Vagina (tissue), 2 donors: ENCODE data around the gene SBK1. TPM values are rescaled to one million over a fixed set of nuclear protein-coding genes. Genes with fewer than 3 reads are reported as not detected.

ENCODE experiments used
- DNase-seq, 2 donors: peaks; one replicate each; pipeline ENCODE4 v3.0.0-alpha.2; 2017; ENCODE audit errors: extremely low spot score in 2 of 2
- H3K27ac ChIP-seq: fragments of 200-600 bp; sonication (generic); one replicate; pipeline ENCODE4 v1.5.1; 2019
- H3K27me3 ChIP-seq: fragments of 200-600 bp; sonication (generic); one replicate; pipeline ENCODE4 v1.5.1; 2019
- H3K36me3 ChIP-seq, 2 donors: fragments of 200-600 bp; sonication (generic); one replicate each; pipeline ENCODE4 v1.5.1; 2017 to 2019
- H3K4me1 ChIP-seq: fragments of 200-600 bp; sonication (generic); one replicate; pipeline ENCODE4 v1.5.1; 2019
- H3K4me3 ChIP-seq, 2 donors: fragments of 200-600 bp; sonication (generic); 1 replicate in 1 of 2; 2 replicates in 1 of 2; pipeline ENCODE4 v1.5.1; 2016 to 2019
- H3K9me3 ChIP-seq: fragments of 200-600 bp; sonication (generic); one replicate; pipeline ENCODE4 v1.5.1; 2019
- POLR2A ChIP-seq, 2 donors: fragments of 450-650 bp; IDR thresholded peaks; one replicate each; pipeline ENCODE4 v1.6.1; 2017; ENCODE audit warnings: antibody characterized with exemption in 2 of 2, mild to moderate bottlenecking in 2 of 2, moderate library complexity in 2 of 2
- POLR2AphosphoS5 ChIP-seq, 2 donors: sonication (generic); formaldehyde crosslinking; IDR thresholded peaks; one replicate each; pipeline ENCODE4 v1.9.0; 2017; ENCODE audit warnings: antibody characterized with exemption in 2 of 2, mild to moderate bottlenecking in 2 of 2, low read depth in 1 of 2; ENCODE audit not compliant: insufficient read depth in 1 of 2
- intact Hi-C: fragments of 100-400 bp; cut with DNase I; formaldehyde crosslinking; loops from one replicate; pipeline ENCODE4 v1.15.1; 2023
- total RNA-seq: library from RNA; depleted of rRNA; stranded (reverse); fragments of >200 nt; gene quantifications from one replicate; pipeline ENCODE4 v1.2.3, GENCODE V29; 2016
- TF ChIP-seq, protein P1 (sequence below), 3 experiments: fragments of 450-650 bp in 2 of 3; fragments of 200-600 bp in 1 of 3; sonication (generic) in 1 of 3; IDR thresholded peaks; one replicate each; pipeline ENCODE4 v1.5.1; 2017 to 2019; ENCODE audit warnings: antibody characterized with exemption in 3 of 3, mild to moderate bottlenecking in 2 of 3, moderate library complexity in 2 of 3

SBK1 gene
- total RNA-seq, 1 donor from 2014 or later, result 0.25 TPM

DNA sequence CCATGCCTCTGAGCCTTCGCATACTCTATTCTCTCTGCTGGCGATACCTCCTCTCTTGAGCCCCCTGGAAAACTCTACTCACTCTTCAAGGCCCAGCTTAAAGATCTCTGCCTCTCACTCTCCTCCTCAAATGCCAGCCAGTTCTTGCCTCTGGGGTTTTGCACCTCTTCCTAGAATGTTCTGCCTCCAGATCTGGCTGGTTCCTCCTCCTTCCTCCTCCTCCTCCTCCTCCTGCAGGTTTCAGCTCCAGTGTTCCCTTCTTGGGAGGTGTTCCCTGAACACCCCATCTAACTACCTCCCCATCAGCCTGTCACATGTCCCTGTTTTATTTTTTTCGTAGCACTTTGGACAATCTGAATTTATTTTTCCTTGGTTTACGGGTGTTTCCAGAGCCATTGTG lies 35.1 kb upstream of the SBK1 start:
- H3K9me3 ChIP-seq, result no peaks in the 10 kb centered on the region
- DNase-seq, result no peak
- no peak overlapping the region for H3K27ac ChIP-seq
- peaks cover 9% of the 10 kb centered on the region for H3K4me1 ChIP-seq
- H3K4me3 ChIP-seq, result no peak overlapping the region
- TF ChIP-seq POLR2AphosphoS5 (IDR thresholded peaks at IDR 0.05; ENCODE audit: insufficient read depth in 1 of 2, low read depth in 1 of 2) (no peak), POLR2A (IDR thresholded peaks at IDR 0.05) (no peak)
- TF ChIP-seq, protein P1, sequence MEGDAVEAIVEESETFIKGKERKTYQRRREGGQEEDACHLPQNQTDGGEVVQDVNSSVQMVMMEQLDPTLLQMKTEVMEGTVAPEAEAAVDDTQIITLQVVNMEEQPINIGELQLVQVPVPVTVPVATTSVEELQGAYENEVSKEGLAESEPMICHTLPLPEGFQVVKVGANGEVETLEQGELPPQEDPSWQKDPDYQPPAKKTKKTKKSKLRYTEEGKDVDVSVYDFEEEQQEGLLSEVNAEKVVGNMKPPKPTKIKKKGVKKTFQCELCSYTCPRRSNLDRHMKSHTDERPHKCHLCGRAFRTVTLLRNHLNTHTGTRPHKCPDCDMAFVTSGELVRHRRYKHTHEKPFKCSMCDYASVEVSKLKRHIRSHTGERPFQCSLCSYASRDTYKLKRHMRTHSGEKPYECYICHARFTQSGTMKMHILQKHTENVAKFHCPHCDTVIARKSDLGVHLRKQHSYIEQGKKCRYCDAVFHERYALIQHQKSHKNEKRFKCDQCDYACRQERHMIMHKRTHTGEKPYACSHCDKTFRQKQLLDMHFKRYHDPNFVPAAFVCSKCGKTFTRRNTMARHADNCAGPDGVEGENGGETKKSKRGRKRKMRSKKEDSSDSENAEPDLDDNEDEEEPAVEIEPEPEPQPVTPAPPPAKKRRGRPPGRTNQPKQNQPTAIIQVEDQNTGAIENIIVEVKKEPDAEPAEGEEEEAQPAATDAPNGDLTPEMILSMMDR (IDR thresholded peaks at IDR 0.05), result no peak
- H3K27me3 ChIP-seq, result no peaks in the 10 kb centered on the region
- intact Hi-C loops, result no loop called here
- no peaks in the 10 kb centered on the region for H3K36me3 ChIP-seq

DNA sequence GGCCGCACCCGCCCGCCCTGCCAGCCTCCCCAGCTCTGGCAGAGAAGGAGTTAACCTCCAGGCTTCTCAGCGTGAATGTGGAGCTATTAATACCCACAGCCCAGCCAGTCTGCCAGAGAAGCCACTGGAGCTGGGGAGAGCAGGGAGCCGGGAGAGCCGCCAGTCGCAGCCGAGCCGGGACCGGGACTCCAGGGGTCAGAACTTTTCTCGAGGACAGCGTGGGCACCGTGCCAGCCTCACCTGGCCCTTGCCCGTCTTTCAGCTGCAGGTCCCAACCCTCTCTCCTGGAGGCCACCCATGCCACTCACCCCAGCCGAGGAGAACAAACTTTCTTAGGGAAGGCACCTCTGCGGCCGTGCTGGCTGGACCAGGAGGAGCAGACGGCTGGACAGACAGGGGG lies 33.8 kb upstream of the SBK1 start:
- H3K4me3 ChIP-seq, result no peak overlapping the region
- no peaks in the 10 kb centered on the region for H3K27me3 ChIP-seq
- no peaks in the 10 kb centered on the region for H3K9me3 ChIP-seq
- no peak for TF ChIP-seq POLR2A (IDR thresholded peaks at IDR 0.05)
- no peak for TF ChIP-seq POLR2AphosphoS5 (IDR thresholded peaks at IDR 0.05; ENCODE audit: insufficient read depth in 1 of 2, low read depth in 1 of 2)
- TF ChIP-seq, protein P1 (IDR thresholded peaks at IDR 0.05), result no peak
- DNase-seq, result no peak
- H3K36me3 ChIP-seq, result no peaks in the 10 kb centered on the region
- intact Hi-C loops, result no loop called here
- H3K4me1 ChIP-seq, result peaks cover 9% of the 10 kb centered on the region
- H3K27ac ChIP-seq, result no peak overlapping the region

DNA sequence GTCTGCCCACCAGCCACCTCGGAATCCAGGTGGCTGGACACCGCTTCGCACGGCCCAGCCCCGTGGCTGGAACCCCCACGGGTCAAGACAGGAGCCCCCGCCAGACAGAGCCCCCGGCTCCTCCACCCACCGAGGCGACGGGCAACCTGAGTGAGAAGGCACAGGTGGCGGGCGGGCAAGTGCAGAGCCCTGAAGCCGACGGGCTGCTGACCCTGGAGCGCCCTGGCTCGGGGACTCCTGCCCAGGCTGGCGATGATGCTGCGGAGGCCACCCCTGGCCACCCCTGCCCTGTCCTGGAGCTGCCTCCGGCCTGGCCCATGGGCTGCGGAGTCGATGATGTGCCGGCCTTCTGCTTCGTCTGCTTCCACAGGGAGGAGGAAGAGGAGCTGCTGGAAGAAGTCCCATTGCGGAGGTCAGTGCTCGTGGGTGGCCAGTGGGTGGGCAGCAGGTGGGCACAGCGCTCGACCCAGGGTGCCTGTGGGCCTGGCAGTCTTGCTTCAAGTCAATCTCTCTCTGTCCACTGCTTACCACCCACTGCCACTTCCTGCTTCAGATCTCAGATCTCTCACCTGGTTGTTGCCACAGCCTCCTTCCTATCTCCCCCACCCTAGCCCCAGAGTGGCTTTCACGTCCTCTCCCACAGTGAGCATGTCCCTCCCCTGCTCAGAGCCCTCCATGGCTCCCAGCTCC lies 33.1 kb upstream of the SBK1 start:
- Histone ChIP-seq H3K36me3 (no peaks in the 10 kb centered on the region), H3K4me1 (peaks cover 9% of the 10 kb centered on the region), H3K27ac (no peak overlapping the region), H3K9me3 (no peaks in the 10 kb centered on the region), H3K27me3 (no peaks in the 10 kb centered on the region), H3K4me3 (no peak overlapping the region)
- intact Hi-C loops, result no loop called here
- TF ChIP-seq POLR2AphosphoS5 (IDR thresholded peaks at IDR 0.05; ENCODE audit: insufficient read depth in 1 of 2, low read depth in 1 of 2) (no peak), POLR2A (IDR thresholded peaks at IDR 0.05) (no peak)
- TF ChIP-seq, protein P1 (IDR thresholded peaks at IDR 0.05), result no peak
- DNase-seq, result no peak

DNA sequence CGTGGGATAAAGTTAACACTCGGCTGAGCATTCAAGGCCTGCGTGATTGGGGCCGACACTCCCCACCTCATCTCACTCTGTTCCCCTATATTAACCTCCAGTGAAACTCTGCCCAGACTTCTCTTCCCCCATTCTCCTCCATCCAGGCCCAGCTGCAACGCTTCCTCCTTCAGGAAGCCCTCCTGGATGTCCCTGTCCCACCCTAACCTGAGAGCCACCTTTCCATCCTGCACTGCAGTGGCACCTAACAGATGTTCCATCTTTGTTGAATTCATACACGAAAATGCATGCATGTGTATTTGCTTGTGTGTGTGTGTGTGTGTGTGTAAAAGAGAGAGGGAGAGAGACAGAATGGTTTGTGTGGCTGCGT lies 32.6 kb upstream of the SBK1 start:
- H3K4me1 ChIP-seq, result peaks cover 9% of the 10 kb centered on the region
- H3K27ac ChIP-seq, result no peak overlapping the region
- intact Hi-C loops, result no loop called here
- TF ChIP-seq, protein P1 (IDR thresholded peaks at IDR 0.05), result no peak
- TF ChIP-seq POLR2A (IDR thresholded peaks at IDR 0.05) (no peak), POLR2AphosphoS5 (IDR thresholded peaks at IDR 0.05; ENCODE audit: insufficient read depth in 1 of 2, low read depth in 1 of 2) (no peak)
- no peak for DNase-seq
- no peak overlapping the region for H3K4me3 ChIP-seq
- H3K36me3 ChIP-seq, result no peaks in the 10 kb centered on the region
- no peaks in the 10 kb centered on the region for H3K27me3 ChIP-seq
- H3K9me3 ChIP-seq, result no peaks in the 10 kb centered on the region

DNA sequence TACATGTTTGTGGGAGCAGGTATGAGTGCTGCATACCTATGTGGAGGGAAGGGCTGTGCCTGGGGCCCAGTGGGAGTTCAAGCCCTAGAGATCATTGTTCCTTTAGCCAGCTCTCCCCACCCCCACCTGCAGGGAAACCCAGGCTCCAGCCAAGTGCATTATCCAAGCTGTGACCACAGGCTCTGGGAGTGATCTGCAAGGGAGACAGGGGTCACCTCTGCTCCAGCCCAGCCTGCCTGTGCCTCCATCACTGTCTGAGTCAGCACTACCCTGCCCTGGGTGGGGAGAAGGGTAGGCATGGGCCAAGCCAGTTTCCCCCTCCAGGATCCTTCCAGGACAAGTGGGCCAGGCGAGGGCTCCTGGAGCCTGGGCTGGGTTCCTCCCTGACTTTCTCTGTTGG lies 32.1 kb upstream of the SBK1 start:
- Histone ChIP-seq H3K9me3 (no peaks in the 10 kb centered on the region), H3K36me3 (no peaks in the 10 kb centered on the region), H3K27me3 (no peaks in the 10 kb centered on the region), H3K4me1 (peaks cover 9% of the 10 kb centered on the region), H3K4me3 (no peak overlapping the region), H3K27ac (no peak overlapping the region)
- TF ChIP-seq, protein P1 (IDR thresholded peaks at IDR 0.05), result no peak
- TF ChIP-seq POLR2AphosphoS5 (IDR thresholded peaks at IDR 0.05; ENCODE audit: insufficient read depth in 1 of 2, low read depth in 1 of 2) (no peak), POLR2A (IDR thresholded peaks at IDR 0.05) (no peak)
- DNase-seq, result no peak
- intact Hi-C loops, result no loop called here
